ENCODE data around the gene C10orf67. TPM values are rescaled to one million over a fixed set of nuclear protein-coding genes. Genes with fewer than 3 reads are reported as not detected.

Gene C10orf67
- total and polyA plus RNA-seq, 2 donors = not detected

DNA sequence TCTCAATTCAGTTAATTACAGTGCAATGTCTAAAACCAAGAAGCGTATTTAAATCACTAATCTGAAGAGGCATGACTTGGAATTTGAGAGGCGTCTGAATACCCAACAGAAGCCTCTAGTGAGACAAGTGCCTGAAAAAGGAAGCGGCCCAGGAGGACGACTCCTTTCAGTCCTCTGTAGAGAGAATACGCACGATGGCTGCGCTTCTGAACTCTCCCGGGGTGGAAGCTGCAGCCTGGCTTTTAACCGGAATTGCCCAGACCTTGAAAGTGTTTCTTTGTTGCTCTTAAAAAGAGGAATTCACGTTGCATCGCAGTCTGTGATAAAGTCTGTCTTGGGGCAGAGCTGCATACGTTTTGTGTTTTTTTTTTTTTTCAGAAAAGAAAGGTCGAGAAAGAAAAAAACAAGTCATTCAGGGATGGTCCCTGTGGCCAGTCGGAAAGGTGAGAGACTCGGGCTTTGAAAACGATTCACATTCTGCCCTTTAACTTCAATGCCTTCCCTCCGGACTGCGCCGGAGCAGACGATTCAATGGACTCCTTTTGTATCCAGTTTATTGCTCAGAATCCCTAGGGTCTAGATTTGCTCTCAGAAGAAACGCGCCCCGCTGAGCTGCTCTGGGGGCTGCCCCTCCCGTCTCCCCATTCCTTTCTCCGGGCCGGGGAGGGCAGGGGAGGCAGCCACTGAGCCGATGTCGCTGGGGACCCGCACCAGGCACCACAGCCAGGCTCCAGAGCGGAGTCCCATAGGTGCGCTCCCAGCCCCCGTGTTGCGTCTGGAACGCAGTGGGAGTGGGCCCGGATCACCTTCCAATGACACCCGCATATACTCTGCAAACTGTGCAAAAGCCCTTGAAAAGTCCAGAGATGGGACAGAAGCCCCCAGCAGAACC is 153.5 kb downstream of the C10orf67 start:
- no peak for DNase-seq (ENCODE audit: extremely low spot score)
- WGBS = 2% methylated on average over 36 of the region's 36 CpGs
- H3K27ac ChIP-seq (ENCODE audit: low read depth) = no peak overlapping the region
- no peaks in the 10 kb centered on the region for H3K36me3 ChIP-seq (ENCODE audit: insufficient read depth)
- no peak overlapping the region for H3K4me3 ChIP-seq (ENCODE audit: low read depth, low read length)
- peaks cover 2% of the 10 kb centered on the region for H3K4me1 ChIP-seq (ENCODE audit: insufficient read depth)

DNA sequence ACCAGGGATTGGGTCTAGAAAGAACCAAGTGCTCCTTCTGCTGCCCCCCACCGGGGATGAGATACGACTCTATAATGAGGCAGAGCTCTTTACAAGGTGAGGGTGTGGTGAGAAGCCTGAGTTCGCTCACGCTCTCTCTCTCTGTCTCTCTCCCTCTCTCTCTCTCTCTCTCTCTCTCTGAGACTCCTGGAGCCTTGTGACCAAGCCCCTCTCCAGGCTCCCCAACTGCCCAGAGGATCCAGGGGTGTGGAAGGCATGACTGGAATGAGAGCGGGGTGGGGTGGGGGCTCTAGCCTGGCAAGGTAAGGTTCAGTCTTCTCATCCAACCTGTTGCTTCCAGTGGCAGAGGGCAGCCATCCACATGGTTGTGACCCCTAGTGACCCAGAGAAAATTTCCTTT is 155.6 kb downstream of the C10orf67 start:
- Histone ChIP-seq H3K4me3 (ENCODE audit: low read depth, low read length) (no peak overlapping the region), H3K27ac (ENCODE audit: low read depth) (no peak overlapping the region), H3K36me3 (ENCODE audit: insufficient read depth) (no peaks in the 10 kb centered on the region), H3K4me1 (ENCODE audit: insufficient read depth) (no peaks in the 10 kb centered on the region)
- DNase-seq (ENCODE audit: extremely low spot score) = no peak
- 12% methylated on average over 5 of the region's 5 CpGs for WGBS

DNA sequence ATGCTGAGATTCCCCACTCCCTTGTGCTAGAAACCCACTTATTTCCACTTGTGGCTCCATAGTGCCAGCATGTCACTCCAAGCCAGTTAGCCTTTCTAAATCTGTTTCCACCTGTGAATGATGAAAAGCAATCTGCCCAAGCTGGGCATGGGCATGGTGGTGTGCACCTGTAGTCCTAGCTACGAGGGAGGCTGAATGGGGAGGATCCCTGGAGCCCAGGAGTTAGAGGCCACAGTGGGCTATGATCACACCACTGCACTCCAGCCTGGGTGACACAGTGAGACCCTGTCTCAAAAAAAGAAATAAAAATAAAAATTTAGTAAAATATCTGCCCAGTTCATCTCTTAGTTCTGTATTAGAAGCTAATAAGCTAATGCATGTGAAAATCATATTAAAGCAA is 157.4 kb downstream of the C10orf67 start:
- no peaks in the 10 kb centered on the region for H3K4me1 ChIP-seq (ENCODE audit: insufficient read depth)
- WGBS = 77% methylated on average over 1 of the region's 1 CpG
- no peak for DNase-seq (ENCODE audit: extremely low spot score)
- H3K27ac ChIP-seq (ENCODE audit: low read depth) = no peak overlapping the region
- H3K36me3 ChIP-seq (ENCODE audit: insufficient read depth) = no peaks in the 10 kb centered on the region
- no peak overlapping the region for H3K4me3 ChIP-seq (ENCODE audit: low read depth, low read length)

DNA sequence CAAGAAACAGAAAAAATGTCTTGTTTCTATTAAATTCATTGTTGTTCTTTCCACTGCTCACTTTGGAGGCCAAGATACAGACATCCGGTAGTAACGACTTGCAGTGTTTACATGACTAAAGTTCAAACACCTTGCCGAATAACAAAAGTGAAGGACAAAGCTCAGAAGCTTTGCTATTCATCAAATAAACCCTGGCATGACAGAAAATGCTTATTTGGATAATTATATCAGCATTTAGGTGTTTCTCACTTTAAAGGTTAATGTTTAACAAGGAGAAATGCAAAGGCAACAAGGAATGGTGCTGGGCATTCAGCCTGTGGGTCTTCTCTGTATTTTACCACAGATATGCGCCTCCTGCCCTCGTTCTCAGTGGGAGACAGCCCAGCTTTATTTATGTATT is 157.9 kb downstream of the C10orf67 start:
- Histone ChIP-seq H3K4me1 (ENCODE audit: insufficient read depth) (no peaks in the 10 kb centered on the region), H3K36me3 (ENCODE audit: insufficient read depth) (no peaks in the 10 kb centered on the region), H3K4me3 (ENCODE audit: low read depth, low read length) (no peak overlapping the region), H3K27ac (ENCODE audit: low read depth) (no peak overlapping the region)
- 14% methylated on average over 5 of the region's 5 CpGs for WGBS
- DNase-seq (ENCODE audit: extremely low spot score) = no peak

DNA sequence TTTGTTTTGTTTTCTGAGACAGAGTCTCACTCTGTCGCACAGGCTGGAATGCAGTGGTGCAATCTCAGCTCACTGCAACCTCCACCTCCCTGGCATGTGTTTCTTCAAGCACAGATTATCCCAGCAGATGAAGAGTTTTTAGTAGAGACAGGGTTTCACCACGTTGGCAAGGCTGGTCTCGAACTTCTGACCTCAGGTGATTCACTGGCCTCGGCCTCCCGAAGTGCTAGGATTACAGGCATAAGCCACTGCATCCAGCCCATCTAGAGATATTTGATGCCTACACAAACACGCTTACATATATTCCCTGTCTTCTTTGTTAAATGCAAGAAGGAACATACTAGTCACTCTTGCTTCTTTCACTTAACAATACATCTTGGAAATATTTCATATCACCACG is 158.4 kb downstream of the C10orf67 start:
- H3K36me3 ChIP-seq (ENCODE audit: insufficient read depth) = no peaks in the 10 kb centered on the region
- H3K4me1 ChIP-seq (ENCODE audit: insufficient read depth) = no peaks in the 10 kb centered on the region
- WGBS = 54% methylated on average over 7 of the region's 7 CpGs
- no peak overlapping the region for H3K4me3 ChIP-seq (ENCODE audit: low read depth, low read length)
- no peak for DNase-seq (ENCODE audit: extremely low spot score)
- no peak overlapping the region for H3K27ac ChIP-seq (ENCODE audit: low read depth)

DNA sequence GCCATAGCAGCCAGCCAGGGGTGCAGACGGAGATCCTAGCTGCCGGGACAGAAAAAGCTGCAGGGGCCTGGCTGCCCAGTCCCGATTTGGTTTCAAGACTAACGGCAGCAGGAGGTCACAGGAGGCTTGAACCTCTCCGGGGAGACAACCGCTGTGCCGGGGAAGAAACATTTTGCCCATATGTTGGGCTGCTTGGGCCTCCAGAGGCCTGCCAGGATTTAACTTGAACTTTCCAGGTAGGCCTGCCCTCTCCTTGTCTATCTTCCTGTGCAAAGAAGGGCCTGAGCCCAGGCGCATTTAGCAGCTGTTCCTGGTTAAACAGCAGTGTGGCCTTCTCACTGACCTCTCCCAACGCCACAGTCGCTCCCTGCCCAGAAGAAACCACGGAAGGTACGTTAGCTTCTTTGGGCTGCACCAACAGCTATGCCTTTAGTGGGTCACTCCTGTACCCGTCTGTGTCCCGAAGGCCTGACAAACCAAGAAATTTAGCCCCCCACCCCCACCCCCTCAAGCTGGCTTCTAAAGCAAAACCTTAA is 169.6 kb downstream of the C10orf67 start:
- Histone ChIP-seq H3K36me3 (ENCODE audit: insufficient read depth) (no peaks in the 10 kb centered on the region), H3K4me3 (ENCODE audit: low read depth, low read length) (no peak overlapping the region), H3K4me1 (ENCODE audit: insufficient read depth) (peaks cover 2% of the 10 kb centered on the region), H3K27ac (ENCODE audit: low read depth) (no peak overlapping the region)
- WGBS = 11% methylated on average over 14 of the region's 14 CpGs
- DNase-seq (ENCODE audit: extremely low spot score) = no peak

DNA sequence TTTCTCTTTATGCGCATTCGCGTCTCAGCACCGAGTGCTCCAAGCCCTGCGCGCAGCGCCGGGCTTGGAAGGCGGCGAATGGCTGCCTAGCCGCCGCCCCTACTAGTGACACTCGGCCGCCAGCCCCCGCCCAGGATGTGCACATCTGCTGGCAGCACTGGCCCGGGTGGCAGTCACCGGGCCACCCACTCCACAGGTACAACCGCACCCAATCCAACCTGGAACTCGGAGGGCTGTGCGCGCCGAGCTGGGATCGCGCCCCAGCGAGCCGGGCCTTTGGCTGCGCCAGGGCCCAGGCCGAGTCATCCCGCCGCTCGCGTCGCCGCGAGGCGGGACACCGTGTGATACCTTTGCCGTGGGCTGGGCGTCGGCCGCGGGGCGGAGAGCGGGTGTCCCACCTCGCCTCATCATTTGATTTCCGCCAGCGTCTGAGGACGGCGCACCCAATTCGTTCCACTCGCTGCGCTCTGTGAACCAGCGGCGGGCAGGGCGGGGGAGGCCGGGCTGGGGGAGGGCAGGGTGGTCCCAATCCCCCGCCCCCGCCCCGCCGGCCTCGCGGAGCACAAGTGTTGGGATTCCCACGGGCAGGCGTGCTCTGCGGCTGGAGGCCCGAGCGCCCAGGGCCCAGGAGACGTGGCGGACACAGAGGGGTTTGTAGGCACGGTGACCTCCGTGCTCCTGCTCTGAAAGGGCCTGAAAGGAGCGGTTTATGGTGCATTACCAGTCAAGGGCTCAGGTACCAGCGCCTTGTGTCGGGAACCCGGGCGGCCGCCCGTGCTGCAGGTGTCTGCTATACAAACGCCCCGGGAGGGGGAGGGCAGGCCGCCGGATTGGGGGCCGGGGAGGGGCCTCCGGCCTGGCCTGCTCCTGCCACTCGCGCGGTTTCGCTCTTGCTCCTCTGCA is 170.3 kb downstream of the C10orf67 start:
- Histone ChIP-seq H3K27ac (ENCODE audit: low read depth) (no peak overlapping the region), H3K36me3 (ENCODE audit: insufficient read depth) (no peaks in the 10 kb centered on the region), H3K4me3 (ENCODE audit: low read depth, low read length) (no peak overlapping the region), H3K4me1 (ENCODE audit: insufficient read depth) (peaks cover 2% of the 10 kb centered on the region)
- WGBS = 2% methylated on average over 88 of the region's 88 CpGs
- DNase-seq (ENCODE audit: extremely low spot score) = no peak

DNA sequence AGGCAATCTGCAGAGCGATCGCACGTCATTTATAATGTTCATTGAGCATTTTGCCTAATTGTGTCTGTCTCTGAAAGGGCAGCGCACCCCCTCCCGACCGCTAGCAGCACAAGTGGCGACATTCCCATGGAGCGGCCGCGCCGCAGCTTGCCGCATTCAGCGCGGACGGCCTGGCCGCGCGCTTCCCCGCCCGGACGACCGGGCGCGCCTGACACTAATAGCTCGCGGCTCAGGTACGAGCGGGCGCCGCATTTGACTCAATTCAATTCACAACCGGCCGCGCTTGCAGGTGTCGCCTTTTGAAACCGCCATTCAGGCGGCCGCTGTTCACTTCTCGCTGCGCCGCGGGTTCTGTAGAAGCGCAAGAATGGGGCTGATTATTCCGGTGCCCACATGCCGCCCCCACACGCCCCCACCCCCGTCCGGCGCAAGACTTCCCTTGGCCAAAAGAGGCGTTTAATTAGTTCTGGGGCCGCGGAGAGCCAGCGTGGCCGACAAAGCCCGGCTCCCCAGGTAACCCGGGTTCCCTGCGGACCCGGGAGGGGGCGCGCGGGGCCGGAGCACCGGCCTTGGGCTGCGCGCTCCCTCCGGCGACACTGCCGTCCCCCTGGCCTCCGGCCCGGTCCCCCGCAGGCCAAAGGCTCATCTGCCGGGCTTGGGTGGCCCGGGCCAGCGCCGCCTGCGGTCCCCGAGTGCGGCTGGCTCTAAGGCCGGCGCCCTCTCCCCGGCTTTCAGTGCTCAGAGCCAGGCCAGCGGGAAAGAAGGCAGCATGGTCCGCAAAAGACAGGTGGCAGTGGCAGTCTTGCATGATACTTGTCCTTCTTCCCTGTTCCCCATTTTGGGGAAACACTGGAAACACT is 171.2 kb downstream of the C10orf67 start:
- Histone ChIP-seq H3K4me3 (ENCODE audit: low read depth, low read length) (no peak overlapping the region), H3K27ac (ENCODE audit: low read depth) (no peak overlapping the region), H3K36me3 (ENCODE audit: insufficient read depth) (no peaks in the 10 kb centered on the region), H3K4me1 (ENCODE audit: insufficient read depth) (peaks cover 2% of the 10 kb centered on the region)
- no peak for DNase-seq (ENCODE audit: extremely low spot score)
- 1% methylated on average over 82 of the region's 82 CpGs for WGBS

DNA sequence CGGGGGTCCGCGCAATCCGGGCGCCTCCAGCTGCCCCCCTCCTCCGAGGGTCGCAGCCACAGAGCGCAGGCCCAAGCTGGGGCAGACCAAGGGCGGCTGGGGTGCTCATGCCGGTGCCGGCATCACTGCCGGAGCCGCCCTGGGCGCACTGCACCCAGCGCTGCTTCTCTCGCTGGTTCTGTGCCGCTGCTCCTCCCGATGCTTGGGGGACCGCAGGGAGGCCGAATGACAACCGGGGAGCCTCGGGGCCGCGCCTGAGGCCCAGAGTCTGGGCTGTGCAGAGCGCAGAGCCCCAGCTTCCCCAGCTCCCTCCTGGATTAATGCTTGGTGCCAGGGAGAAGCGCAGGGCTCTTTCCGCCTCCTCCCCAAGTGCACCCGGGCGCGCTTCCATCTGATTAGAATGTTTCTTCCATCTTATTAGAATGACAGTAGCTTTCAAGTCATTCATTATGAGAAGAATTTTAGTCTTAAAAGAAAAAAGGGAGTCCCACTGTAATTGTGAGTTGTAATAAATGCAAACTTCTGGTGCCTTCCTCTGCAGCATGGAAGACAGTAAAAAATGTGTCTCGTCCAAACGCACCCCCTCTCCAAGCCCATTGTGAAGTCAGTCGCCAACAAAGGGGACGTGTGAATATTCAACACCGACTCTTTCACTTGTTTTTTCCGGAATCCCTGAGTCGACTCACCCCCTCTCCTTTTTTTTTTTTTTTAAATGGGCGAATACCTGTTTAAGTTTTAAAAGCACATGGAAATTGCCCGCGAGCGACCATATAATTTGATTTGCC is 172.0 kb downstream of the C10orf67 start:
- Histone ChIP-seq H3K4me3 (ENCODE audit: low read depth, low read length) (no peak overlapping the region), H3K4me1 (ENCODE audit: insufficient read depth) (peaks cover 2% of the 10 kb centered on the region), H3K36me3 (ENCODE audit: insufficient read depth) (no peaks in the 10 kb centered on the region), H3K27ac (ENCODE audit: low read depth) (no peak overlapping the region)
- WGBS = 1% methylated on average over 41 of the region's 41 CpGs
- DNase-seq (ENCODE audit: extremely low spot score) = no peak

DNA sequence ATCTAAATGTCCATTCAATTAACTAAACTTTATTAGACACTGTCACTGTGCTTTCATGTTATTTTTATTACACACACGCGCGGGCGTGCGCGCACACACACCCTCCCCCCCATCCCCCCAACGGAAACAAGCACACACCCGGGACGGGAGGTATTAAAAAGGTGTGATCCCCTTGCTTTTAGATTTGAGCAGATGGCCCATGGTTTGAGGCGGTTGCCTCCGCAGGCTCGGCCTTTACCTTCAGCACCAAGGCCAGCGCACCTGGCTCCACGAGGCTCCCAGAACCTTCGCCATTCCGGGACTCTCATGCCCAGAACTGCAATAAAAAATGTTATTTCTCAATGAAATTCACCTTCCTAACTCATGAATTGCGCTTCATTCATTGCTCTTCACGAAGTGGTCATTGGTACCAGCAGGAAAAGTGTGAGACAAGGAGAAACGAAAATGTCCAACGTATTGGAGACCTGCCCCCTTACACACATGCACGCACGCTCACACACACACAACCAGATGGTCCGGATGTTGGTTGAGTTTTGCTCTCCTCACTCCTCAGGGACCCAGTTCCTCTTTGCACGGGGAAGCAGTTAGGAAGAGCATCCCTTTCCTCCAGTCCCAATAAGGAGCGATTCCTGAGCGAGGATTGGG is 173.2 kb downstream of the C10orf67 start:
- peaks cover 2% of the 10 kb centered on the region for H3K4me1 ChIP-seq (ENCODE audit: insufficient read depth)
- whole genome bisulfite sequencing = 10% methylated on average over 26 of the region's 26 CpGs
- no peaks in the 10 kb centered on the region for H3K36me3 ChIP-seq (ENCODE audit: insufficient read depth)
- no peak for DNase-seq (ENCODE audit: extremely low spot score)
- no peak overlapping the region for H3K4me3 ChIP-seq (ENCODE audit: low read depth, low read length)
- no peak overlapping the region for H3K27ac ChIP-seq (ENCODE audit: low read depth)

DNA sequence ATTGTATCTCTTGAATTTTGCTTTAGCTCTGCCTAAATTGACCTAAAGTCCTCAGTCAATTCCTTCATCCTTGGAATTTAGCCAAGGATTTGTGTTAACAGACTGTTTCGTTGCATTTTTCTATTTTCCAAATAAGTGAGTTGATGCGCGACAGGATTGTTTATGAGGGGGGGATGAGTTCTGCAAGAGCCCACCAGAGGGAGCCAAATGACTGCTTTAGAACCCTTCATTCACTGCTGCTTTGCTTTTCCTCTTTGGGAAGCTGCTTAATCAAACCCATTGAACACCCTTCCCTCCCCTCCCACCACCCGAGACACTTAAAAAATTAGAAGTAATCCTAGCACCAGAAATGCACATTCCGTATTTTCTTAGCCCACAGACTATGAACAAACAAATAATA is 186.2 kb downstream of the C10orf67 start:
- H3K4me3 ChIP-seq (ENCODE audit: low read depth, low read length) = no peak overlapping the region
- no peak for DNase-seq (ENCODE audit: extremely low spot score)

DNA sequence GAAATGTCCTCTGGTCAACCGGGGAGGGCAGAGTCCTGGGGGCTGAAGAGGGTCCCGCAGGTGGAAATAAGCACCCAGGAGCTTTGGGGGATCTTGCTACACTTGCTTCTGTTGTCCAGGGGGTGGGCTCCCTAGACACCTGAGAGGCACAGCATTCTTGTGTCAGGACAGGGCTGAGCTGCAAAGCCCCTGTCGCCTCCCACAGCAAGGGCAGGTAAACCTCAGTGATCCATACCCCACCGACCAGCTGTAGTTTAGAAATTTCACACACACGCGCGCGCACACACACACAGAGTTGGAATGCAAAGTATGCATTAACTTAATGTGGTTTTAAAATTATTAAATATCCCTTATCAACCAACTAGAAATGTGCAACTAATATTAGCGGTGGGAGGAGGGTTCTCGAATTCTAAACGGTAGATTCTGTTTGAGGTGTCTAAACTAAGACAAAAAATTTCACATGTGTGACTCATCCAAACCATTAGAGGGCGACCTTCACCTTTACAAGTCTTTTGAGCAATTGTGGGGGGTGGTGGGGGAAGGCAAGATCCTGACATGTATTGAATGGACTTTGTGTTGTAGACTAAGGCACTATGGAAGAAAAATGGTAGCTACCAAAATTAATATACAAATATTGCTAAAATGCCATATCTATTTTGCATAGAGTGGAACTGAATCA is 186.8 kb downstream of the C10orf67 start:
- DNase-seq (ENCODE audit: extremely low spot score) = no peak
- Histone ChIP-seq H3K4me1 (ENCODE audit: insufficient read depth) (no peaks in the 10 kb centered on the region), H3K36me3 (ENCODE audit: insufficient read depth) (no peaks in the 10 kb centered on the region), H3K4me3 (ENCODE audit: low read depth, low read length) (no peak overlapping the region), H3K27ac (ENCODE audit: low read depth) (no peak overlapping the region)
- WGBS = 37% methylated on average over 12 of the region's 12 CpGs

More for the DNA sequence above, 186.2 kb downstream of the C10orf67 start:
- Histone ChIP-seq H3K4me1 (ENCODE audit: insufficient read depth) (no peaks in the 10 kb centered on the region), H3K36me3 (ENCODE audit: insufficient read depth) (no peaks in the 10 kb centered on the region), H3K27ac (ENCODE audit: low read depth) (no peak overlapping the region)
- 2% methylated on average over 5 of the region's 5 CpGs for WGBS

Measured in urinary bladder (tissue), 4 donors.